Amygdala (tissue), 56 donors: ENCODE measurements around the gene ITGA4.

Source experiments
- DNase-seq, 56 donors: peaks; one replicate each; lab custom pipeline; 2025; lab: John Stamatoyannopoulos, UW

ITGA4 gene

GRCh38 chr2:181485638-181485946 lies 28.4 kb downstream of the ITGA4 start:
- no peak for DNase-seq

- no peak for DNase-seq
Observed at GRCh38 chr2:181499231-181499630, 42.0 kb downstream of the ITGA4 start.

DNA sequence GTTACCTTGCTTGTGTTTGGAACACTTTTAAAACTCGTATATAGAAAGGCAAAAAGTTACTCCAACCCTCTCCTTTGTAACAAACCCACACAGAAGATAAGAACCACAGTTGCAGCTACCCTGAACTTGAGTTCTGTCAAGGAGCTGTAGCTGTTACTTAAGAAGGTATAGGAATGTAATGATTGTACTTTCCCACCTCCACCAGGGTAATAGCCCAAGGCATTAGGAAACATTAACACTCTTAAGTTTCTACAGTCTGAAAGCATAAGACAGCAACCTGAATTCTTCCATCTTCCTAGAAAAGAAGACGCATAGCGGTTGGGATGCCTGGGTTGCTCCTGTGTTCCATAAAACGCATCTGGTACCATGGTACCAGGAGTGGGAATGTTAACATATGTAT lies 43.0 kb downstream of the ITGA4 start:
- DNase-seq, result no peak

GRCh38 chr2:181515719-181516118 lies 58.5 kb downstream of the ITGA4 start:
- DNase-seq, result no peak

DNA sequence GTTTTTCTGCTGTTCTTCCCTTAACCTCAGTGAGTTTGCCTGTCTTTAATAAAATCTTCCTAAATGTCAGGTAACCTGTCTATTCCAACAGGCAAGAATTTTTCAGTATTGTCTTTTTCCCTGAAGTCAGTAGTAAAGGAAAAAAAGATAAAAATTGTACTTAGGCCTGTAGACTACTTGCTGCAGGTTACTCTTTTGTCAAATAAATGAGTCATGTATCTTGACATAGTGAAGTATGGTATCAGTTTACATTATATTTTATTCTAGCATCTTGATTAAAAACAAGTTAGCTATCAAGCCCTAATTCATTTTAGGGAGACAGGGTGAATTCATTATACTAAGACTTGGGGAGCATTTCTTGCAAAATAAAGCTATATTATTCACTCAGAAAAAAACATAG lies 59.8 kb downstream of the ITGA4 start:
- DNase-seq, result no peak

- DNase-seq, result no peak
Observed at GRCh38 chr2:181517685-181518301, 60.6 kb downstream of the ITGA4 start.

DNA sequence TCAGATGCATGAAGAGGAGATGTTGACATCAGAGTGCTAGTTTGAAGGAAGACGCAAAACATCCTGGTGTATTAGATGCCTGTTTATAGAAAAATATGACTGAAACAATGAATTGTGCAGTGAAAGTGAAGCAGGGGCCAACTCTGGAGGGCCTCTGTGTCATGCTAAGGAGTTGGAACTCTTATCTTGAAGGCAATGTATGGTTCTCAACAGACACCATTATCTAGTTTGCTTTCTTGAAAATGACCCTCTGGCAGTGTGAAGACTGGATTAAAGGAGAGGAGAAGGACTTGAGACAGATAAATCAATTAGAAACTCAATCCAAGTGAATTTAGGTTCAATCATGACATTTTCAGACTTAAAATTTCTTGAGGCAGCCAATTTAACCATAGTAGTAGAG lies 63.1 kb downstream of the ITGA4 start:
- DNase-seq, result no peak

DNA sequence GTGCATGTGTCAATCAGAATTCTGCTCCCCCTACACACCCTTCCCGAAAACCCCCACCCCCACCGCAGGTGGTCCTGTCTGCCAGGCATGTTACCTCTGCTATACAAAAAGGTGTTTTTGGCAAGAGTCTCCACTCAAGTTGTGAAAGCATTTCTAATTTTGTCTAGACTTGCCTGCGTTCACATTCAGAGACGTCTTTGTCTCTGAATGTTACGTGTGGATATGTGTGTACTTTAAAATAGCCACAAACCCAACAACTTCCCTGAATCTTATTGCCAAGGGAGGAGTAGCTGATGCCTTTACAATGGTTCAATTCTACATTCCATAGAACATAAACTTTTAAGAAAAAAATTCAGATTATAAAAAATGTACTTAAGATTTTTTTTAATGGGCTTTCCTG lies 66.6 kb downstream of the ITGA4 start:
- DNase-seq, result no peak

DNA sequence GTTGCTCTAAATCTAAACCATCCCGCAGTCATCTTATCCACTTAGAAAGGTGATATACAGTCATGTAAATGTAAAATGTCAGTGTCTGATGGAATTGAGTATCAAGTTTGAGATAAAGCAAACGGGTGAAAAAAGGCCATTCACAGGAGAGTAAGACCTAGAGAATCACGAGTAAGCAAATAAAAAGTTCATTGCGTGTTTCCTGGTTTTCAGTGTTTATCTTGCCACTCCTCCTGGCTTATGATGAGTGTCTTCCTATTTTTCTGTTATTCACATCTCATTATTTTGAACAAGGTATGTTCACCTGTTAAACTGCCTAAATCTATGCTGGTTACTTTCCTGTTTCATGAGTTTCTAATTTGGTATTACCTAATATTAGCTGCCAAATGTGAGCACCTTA lies 68.8 kb downstream of the ITGA4 start:
- DNase-seq, result no peak

GRCh38 chr2:181527058-181527457 lies 69.9 kb downstream of the ITGA4 start:
- DNase-seq, result no peak

DNA sequence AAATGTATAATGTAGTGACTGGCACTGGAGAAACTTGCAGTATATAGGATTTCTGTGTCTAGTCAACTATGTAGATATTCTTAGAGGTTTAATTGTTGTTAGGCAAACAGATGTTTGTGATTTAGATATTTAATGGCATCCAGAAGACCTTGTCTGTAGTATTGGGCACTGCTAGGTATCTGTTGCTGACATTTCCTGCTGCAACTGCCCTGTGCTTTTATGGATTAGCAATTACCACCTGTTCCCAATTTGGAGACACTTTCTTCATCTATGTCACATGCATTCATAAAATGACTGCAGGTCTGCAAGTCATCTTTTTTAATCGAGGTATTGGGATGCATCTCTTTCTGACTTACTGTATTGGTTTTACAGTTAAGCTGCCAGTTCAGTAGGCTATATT lies 71.3 kb downstream of the ITGA4 start:
- DNase-seq, result no peak

DNA sequence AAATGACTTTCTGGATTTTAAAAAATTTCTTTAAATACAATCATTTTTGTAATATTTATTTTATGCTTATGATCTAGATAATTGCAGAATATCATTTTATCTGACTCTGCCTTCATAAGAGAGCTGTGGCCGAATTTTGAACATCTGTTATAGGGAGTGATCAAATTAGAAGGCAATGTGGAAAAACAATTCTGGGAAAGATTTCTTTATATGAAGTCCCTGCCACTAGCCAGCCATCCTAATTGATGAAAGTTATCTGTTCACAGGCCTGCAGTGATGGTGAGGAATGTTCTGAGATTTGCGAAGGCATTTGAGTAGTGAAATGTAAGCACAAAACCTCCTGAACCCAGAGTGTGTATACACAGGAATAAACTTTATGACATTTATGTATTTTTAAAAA lies 79.5 kb downstream of the ITGA4 start:
- no peak for DNase-seq

DNA sequence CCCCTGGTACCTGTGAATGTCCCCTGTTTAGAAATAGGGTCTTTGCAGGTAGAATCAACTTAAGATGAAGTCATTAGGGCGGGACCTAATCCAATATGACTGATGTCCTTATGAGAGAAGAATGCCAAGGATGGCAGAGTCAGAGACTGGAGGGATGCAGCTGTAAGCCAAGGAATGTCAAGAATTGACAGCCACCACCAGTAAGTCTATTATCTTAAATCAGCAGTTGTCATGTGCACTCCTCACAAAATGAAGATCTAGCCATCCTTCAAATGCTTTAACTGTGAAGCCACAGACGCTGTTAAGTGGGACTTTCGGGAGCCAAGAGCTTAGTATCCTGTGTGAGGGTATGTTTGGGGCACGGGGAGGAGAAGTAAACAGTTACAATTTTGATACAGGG lies 83.2 kb downstream of the ITGA4 start:
- DNase-seq, result no peak

- DNase-seq, result no peak
Observed at GRCh38 chr2:181542170-181542569, 85.0 kb downstream of the ITGA4 start.

GRCh38 chr2:181546086-181546485 lies 88.9 kb downstream of the ITGA4 start:
- DNase-seq, result no peak

GRCh38 chr2:181552808-181553207 lies 95.6 kb downstream of the ITGA4 start:
- DNase-seq, result no peak

DNA sequence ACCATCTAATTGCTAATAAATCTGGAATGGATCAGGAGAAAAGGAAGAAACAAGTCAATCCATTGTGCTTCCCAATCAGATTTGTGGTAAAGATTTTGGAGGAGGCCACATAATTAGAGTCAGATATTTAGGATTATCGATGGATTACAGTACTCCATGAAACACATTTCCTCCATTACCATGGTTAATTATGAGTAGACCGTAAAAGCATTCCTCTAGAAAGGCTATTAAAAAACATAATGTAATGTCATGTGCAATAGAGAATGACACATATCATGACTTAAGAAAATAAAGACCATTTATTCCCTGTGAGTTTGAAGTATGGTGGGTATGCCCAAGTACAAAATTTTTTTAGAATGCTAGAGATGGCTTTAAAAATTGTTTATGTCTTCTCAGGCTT lies 96.1 kb downstream of the ITGA4 start:
- DNase-seq, result no peak

DNA sequence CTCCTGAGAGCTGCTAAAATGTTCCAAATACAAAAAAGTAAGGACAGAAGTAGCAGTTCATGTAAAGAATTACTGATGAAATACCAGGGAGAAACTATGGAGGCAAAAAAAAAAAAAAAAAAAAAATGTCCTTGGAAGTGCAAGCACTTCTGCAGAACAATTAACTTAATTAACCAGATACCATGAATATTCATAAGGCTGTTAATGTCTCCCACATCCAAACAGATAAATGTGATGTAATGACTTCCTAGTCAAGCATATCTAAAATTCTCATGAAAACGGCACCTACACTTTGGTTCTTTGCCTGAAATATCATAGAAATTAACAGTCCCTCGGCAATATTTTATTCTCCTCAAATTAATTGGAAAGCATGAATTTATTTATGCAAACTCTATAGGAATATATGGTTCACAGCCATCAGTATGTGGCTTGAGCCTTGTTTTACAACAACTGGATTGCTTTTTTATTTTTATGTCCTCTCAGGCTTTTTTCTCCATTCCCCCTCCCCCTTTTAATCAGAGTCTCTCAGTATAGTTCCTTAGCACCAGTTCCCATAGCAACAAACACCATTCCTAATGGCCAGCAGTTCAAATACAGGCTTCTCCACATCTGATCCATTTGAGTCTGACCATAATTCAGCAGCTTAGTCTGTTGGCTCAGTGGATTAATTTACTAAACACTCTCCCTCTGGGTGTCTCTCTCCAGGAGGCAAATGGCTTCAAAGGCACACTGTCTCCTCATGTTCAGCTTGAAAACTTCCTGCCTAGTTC lies 97.1 kb downstream of the ITGA4 start:
- no peak for DNase-seq

DNA sequence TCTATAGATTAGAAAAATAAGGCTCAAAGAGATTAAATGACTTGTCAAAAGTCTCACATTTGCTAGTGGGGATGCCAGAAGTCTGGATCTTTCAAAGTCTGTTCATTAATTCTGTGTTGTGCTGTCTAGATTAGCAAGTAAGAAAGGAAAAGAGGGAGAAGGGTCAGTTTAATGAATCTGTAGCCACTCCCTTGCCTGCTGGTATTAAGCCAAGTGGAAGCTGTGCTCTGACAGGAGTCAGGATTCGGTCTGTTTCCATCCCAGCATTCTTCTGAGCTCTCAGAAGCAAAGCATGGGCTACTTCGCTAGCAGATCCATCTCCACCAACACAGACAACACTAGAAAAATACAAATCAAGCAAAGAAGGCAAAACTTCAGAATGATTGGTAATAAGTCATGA lies 101.2 kb downstream of the ITGA4 start:
- DNase-seq, result no peak

DNA sequence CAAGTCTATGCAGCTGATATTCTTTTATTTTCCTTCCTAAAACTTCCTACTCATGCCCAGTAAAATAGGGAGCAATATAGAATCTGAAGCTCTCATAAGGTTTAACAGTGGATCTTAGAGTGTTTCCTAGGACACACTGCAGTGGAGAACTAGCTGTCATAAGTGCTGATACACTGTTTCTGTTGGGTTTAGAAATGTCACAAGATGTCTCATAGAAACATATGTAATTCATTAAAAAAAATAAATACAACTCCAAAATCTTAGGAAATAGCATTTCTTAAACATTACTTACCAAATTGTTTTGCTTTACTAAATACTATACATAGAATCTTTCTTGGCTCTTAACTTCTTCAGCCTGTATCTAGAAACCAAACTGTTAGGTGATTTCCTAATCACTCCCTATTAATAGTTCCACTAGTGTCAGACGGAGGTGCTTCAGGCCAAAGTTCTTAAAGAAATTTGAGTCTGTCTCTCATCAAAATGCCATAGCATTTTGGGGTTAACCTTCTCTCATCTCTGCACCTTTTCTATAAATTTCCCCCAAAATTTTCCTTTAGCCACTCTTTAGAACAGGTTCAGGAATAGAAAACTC lies 106.0 kb downstream of the ITGA4 start:
- DNase-seq, result no peak

DNA sequence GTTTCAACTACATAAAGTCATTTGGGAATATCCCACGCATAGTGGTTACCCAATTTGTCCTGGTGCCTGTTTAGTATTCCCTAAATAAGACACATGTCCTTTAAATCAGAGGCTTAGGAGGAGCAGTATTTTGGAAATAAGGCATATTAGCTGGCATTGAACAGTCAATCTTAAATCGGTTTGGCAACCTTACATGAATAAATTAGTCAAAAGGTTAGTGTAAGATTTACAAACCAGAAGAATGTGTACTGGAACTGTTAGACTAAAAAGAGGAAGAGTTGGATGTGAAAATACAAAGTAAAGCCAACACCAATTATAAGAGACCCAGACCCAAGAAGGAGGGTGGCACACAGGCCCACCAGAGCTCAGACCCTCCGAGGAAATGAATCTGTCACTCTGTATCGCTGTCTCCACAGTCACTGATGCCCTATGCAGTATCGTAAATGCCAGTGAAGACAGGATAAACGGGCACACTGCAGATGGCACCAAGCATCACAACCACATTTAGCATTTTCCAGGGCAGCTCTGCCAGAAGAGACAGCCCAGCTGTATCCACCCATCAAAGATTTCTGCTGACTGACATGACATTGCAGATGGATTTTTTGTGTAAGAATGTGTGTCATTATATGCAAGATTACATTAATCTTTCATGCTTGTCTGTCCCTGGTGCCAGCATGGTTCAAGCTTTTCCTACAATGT lies 109.3 kb downstream of the ITGA4 start:
- DNase-seq, result no peak

DNA sequence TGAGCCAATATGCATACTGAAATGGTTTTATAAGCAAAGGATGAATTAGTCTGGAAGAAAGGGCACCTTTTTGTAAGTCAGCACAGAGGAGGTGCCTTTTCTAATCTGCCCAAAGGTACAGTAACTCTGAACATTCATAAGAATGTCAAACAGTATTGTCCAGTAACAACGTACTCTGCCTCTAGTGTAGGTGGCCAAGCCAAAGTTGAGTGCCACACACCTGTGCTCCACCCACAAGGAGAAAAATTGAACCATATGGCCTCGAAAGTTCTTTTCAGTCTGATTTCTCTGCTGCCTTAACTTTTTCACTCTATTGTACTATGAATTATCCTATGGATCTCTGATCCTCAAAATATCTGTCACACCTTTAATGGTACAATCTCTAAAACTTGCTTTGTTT lies 112.9 kb downstream of the ITGA4 start:
- no peak for DNase-seq
